Measurements from ENCODE around the gene SNTG2.
"Not testable (repeated sequence)": the region's sequence is repeated elsewhere in the genome, so short reads cannot be mapped to it uniquely, and the experiment has no call there.

SNTG2 gene

GRCh38 chr2:1366546-1367134, 416.0 kb downstream of the SNTG2 start:
- peak in 52 of 58 donors; percentile 17 to 97 (median 67) for DNase-seq

DNA sequence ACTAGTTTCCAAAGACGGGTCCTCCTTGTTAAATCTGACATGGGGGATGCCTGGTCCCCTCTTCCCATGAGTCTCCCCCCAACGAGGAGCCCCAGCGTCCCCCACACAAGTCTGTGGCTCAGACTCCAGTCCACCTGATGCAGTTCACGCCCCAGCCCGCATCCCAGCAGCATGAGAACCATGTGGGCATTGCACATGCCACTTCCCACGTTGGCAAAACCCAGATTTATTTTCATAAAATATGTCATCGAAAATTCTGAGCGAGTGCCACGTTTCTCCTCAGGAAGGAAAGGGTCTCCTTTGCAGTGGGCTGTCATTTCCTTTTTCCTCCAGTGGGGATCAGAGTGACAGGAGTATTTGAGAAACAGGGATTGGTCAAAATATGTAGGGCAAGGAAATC, 417.0 kb downstream of the SNTG2 start:
- DNase-seq: no peak

DNA sequence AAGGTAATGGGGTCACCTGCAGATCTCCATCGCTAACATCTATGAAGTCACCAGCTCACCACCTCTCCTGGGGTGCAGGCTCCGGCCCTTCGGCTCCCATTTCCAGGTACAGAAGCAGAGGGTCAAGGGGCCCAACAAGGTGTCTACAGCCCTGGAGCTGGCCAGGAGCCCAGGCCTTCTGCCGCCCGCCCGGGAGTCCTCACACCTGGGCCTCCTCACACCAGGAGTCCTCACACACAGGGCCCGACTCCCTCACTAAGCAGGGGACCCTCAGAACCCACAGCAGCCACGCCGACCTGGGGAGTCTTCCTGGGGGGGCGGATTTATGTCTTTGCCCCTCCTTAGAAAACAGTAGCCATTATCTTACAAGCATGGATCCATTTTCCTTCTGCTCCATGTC, 419.3 kb downstream of the SNTG2 start:
- DNase-seq: no peak

DNA sequence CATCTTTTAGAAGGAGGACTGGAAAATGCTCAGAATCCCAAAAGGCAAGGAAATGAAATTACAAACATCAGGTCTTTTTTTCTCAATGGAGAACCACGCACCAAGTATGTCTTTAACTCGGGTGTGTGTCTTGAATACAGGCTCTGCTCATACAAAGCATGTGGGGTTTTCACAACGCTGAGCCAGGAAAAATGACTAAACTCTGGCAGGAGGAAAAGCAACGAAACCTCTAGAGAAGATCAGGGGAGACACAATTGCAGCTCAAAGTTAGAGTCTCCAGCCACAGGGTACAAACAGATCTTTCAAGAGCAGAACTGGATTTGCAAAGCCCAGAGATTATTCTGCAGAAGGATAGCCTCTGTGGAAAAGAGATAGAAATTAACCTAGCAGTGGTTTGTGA, 419.8 kb downstream of the SNTG2 start:
- DNase-seq: peak in 1 of 58 donors; percentile 5

DNA sequence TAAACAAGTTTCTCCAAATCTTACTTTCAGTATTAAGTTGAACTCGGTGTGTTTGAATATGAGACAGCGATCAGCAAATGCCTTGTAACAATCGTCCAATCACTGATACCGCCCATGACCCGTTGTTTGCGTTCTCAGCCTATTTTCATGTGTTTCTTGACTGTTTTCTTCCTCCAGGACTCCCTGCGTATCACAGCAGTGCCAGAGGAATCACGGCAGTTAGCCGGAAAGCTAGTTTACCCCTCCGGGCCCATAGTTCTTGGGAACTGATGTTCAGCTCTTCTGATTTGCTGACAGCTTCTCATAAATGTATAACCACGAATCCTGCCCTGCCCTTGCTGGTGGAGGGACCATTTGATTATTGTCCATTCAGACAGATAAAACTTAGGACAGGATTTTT, 420.4 kb downstream of the SNTG2 start:
- DNase-seq: no peak

DNA sequence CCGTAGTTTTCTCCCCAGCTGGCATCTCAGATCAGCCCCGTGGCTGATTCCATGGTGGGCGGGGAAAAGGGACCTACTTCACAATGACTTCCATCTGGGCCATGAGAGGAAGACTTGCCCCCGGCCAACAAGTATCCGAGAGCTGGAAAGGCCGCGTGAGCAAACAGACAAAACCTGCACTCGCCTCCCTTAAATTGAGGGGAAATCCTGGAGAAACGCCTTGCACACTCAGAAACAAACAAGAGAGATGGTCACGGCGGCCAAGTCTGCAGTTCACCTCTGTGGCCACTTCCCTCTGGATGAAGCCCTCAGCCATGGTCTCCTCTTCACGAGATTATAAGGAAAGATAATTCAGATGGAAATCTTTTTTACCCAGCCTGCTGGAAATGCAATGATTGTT, 423.2 kb downstream of the SNTG2 start:
- DNase-seq: no peak

- DNase-seq: no peak
Observed at GRCh38 chr2:1374287-1374686, 423.6 kb downstream of the SNTG2 start.

DNA sequence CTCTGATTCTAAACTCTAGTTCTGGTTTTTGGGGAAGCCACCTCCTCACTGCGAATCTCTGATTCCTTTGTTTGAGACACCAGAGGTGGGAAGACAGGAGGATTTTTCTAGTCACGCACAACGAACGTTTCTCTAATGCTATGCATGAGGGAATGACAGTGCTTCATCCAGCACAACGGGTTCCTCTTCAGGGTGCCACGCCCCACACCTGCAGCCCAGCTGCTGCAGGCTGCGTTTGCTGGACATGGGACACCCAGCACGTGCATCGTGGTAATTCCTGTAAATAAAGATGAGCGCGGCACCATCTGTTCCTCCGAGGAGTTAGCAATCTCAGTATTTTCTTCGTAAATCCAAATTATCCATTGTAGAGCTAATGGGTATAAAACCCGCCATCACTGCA, 425.1 kb downstream of the SNTG2 start:
- DNase-seq: no peak

GRCh38 chr2:1377473-1377872, 426.8 kb downstream of the SNTG2 start:
- DNase-seq: no peak

DNA sequence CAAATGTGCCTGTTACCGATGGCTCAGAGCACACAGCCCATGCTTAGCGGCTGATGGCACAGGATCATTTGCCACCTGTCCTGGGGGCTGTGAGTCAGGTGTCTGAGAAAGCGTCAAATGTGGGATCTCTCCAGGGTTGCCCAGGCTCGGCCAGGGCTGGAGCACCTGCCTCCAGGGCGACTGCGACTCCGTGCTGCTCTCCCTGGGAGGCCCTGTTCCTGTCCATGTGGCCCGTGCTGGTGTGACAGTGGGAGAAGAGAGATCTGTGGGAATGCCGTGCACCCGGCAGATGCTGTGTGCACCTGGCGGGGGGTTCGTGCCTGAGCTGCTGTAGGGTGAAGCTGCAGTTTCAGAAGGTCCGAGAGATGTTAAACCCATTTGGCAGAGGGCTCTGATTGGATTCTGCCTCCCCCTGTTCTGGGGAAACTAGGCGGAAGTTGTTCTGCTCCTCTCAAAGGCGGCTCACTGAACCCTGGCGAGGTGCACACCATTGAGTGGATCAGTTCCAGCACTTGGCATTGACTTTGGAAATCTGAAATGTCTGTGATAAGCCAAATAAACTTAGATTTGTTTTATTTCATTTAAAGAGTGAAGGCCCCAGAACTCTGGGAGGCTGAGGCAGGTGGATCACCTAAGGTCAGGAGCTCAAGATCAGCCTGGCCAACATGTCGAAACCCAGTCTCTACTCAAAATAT, 428.0 kb downstream of the SNTG2 start:
- DNase-seq: no peak

DNA sequence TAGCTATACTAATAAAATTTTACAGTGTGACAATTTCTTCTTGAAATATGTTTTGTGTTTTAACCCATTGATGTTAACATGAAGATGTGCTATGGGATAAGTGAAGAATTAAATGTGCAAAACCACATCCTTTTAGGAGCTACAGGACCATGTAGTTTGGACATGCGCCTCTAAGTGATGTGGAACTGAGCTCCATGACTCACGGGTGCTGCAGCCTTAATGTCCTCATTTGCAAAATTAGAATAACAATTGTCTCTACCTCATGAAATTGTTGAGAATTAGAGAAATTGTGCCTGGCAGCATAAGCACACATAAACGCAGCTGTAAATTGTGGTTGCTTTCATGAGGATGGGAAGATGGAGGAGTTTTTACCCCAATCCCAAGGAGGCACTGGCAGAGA, 431.0 kb downstream of the SNTG2 start:
- DNase-seq: no peak

DNA sequence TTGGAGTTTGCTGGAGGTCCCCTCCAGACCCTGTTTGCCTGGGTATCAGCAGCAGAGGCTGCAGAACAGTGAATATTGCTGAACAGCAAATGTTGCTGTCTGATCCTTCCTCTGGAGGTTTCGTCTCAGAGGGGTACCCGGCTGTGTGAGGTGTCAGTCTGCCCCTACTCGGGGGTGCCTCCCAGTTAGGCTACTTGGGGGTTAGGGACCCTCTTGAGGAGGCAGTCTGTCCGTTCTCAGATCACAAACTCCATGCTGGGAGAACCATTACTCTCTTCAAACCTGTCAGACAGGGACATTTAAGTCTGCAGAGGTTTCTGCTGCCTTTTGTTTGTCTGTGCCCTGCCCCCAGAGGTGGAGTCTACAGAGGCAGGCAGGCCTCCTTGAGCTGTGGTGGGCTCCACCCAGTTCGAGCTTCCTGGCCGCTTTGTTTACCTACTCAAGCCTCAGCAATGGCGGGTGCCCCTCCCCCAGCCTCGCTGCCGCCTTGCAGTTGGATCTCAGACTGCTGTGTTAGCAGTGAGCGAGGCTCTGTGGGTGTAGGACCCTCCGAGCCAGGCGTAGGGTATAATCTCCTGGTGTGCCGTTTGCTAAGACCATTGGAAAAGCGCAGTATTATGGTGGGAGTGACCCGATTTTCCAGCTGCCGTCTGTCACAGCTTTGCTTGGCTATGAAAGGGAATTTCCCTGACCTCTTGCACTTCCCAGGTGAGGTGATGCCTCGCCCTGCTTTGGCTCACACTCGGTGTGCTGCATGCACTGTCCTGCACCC, 437.5 kb downstream of the SNTG2 start:
- not testable (repeated sequence) for DNase-seq

DNA sequence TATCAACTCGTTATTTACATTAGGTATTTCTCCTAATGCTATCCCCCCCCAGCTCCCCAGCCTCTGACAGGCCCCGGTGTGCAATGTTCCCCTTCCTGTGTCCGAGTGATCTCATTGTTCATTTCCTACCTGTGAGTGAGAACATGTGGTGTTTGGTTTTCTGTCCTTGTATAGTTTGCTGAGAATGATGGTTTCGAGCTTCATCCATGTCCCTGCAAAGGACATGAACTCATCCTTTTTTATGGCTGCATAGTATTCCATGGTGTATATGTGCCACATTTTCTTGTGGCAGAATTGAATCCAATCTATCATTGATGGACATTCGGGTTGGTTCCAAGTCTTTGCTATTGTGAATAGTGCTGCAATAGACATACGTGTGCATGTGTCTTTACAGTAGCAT, 439.5 kb downstream of the SNTG2 start:
- not testable (repeated sequence) for DNase-seq

GRCh38 chr2:1393321-1393720, 442.7 kb downstream of the SNTG2 start:
- DNase-seq: no peak

GRCh38 chr2:1394709-1395408, 444.2 kb downstream of the SNTG2 start:
- no peak for DNase-seq

DNA sequence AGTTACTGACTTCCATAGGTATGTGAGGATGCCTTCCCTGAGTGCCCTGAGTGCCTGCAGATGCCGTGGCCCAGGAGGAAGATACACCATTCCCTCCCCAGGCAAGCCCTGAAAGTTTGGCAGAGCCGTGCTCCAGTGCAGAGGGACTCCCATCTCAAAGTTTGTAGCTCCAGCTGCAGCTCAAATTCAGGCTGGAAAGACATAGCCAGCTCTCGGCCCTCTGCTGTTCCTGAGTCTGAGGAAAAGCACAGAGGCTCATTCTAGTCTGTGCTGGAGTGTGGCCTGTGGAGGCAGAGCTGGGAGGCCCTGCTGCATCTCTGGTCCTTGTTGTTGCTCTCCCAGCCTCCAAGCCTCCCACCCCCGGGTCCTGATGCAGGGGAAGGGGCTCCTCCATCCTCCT, 446.7 kb downstream of the SNTG2 start:
- DNase-seq: no peak

- DNase-seq: no peak
Observed at GRCh38 chr2:1398191-1398590, 447.5 kb downstream of the SNTG2 start.

DNA sequence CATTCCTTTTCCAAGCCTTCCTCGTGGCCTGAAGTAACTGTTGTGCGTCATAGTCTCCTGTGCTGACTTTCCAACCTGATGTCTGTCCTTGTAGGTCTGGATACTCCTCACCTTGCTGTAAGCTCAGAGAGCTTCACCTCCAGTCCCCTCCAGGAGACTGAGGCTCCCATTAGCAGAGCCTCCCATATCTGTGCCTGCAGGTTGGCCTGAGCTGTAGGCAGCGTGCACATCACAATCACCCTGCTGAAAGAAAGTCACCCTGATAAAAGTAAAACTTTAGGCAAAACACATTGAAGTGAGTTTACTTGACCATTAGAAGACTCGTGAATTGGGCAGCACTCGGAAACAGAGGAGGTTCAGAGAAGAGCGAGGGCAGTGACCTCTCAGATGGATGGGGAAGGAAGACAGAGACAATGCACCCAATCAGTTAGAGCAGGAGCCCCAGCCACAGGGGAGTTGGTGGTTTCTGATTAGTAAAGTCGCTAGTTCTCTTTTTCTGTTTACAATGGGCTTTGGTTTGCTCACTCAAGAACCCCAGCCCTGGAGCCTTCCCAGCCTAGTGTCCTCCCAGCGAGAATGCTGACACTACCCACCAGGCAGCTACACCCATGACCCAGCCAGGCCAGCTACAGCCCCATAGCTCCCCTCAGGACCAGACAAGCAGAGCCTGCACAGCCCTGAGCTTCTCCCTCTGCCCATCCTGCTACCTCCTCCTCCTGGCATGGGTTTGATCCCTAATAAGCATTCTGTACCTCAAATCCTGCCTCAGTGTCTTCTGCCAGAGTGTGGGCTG, 450.5 kb downstream of the SNTG2 start:
- no peak for DNase-seq

- DNase-seq: no peak
Observed at GRCh38 chr2:1402064-1402463, 451.4 kb downstream of the SNTG2 start.

DNA sequence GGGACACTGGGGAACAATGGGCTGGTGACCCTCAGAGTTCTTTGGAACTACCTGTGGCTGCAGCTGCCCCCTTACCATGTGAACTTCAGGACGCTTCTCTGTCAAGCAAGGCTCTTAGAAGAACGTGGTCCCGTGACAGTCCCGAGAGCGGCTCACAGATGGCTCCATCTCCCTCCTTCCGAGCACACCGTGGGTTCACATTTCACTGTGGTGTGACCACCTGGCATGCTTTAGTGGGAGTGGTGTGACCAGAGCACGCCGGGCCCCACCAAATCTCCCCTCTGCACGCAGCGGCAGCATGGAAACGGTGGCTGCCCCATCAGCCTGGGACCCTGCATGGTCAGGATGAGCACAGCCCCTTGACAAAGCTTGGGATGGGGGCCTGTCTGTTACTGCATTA, 452.9 kb downstream of the SNTG2 start:
- no peak for DNase-seq

GRCh38 chr2:1405124-1405523, 454.5 kb downstream of the SNTG2 start:
- DNase-seq: no peak

Data from anterior cingulate cortex (tissue), 58 donors.